Measurements from ENCODE around the gene OSBPL10.

Gene OSBPL10

DNA sequence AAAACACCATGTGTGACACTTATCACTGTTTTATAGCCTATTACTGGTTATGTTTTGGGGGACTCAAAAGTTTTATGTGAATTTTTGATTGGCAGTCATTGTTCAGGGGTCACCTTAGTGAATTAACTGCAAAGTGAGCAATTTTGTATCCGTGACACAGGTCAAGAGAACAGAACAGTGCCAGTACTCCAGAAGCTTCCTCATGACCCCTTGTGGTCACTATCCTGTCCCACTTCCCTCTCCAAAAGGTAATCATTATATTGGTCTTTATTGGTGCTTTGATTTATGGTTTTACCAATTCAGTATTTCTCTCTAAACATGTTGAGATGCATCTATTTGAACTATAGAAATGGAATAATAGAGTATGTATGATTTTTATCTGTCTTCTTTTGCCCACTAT is 341.2 kb downstream of the OSBPL10 start:
- no peak for DNase-seq

GRCh38 chr3:31636694-31637442 is 344.2 kb downstream of the OSBPL10 start:
- DNase-seq = no peak

GRCh38 chr3:31636049-31636448 is 345.0 kb downstream of the OSBPL10 start:
- no peak for DNase-seq

DNA sequence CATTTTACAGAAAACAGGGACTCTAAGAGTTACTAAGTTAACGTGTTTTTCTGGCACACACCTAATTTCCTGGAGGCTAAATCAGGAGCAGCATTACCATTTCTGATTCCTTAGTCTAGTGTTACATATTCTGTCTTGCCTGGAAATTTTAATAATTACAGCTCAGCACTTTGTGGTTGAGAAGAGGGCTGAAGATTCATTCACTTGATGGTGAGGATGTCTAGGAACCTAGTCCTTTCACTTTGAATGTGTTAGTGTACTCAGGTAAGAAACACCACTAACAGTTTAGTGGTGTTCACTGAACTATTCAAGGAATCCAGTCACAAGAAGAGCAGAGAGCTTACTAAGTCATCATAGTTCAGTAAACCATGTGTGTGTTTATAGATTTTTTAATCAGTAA is 345.5 kb downstream of the OSBPL10 start:
- no peak for DNase-seq

- no peak for DNase-seq
Measured at GRCh38 chr3:31634476-31634875, 346.6 kb downstream of the OSBPL10 start.

DNA sequence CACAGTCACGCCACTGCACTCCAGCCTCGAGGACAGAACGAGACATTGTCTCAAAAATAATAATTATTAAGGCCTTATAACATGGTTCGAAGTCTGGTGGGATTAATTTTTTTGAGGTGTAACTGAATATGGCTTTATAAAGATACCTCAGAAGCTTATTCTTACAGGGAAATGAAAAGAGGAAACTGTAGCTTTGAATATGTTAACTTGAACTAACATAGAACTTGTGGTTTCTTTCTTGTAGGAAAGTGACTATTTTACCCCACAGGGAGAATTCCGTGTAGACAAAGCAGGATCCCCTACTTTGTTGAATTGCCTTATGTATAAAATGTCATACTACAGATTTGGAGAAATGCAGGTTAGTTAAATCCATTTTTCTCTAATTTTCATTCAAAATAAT is 352.0 kb downstream of the OSBPL10 start:
- no peak for DNase-seq

- no peak for DNase-seq
Measured at GRCh38 chr3:31625358-31625757, 355.7 kb downstream of the OSBPL10 start.

- no peak for DNase-seq
Measured at GRCh38 chr3:31624083-31624709, 356.9 kb downstream of the OSBPL10 start.

GRCh38 chr3:31622636-31623288 is 358.3 kb downstream of the OSBPL10 start:
- no peak for DNase-seq

DNA sequence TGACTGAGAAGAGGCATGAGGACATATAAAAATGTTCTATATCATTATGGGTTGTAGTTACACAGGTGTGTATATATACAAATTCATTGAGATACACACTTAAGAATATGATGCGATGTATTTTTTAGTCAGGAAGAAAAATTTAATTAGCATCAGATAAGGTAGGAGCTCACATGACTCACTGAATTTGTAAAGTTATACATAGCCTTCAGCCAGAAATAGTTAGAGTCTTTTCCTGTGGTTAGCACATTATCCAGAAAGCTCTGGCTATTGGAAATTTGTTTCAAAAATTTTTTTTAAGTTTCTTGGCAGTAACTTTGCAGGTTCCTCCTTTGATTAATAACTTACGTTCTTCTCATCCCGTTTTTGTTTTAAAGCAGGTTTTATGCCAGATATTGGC is 359.7 kb downstream of the OSBPL10 start:
- no peak for DNase-seq

GRCh38 chr3:31620656-31621055 is 360.4 kb downstream of the OSBPL10 start:
- DNase-seq = no peak

GRCh38 chr3:31616711-31617110 is 364.4 kb downstream of the OSBPL10 start:
- no peak for DNase-seq

GRCh38 chr3:31615071-31615875 is 365.8 kb downstream of the OSBPL10 start:
- no peak for DNase-seq

DNA sequence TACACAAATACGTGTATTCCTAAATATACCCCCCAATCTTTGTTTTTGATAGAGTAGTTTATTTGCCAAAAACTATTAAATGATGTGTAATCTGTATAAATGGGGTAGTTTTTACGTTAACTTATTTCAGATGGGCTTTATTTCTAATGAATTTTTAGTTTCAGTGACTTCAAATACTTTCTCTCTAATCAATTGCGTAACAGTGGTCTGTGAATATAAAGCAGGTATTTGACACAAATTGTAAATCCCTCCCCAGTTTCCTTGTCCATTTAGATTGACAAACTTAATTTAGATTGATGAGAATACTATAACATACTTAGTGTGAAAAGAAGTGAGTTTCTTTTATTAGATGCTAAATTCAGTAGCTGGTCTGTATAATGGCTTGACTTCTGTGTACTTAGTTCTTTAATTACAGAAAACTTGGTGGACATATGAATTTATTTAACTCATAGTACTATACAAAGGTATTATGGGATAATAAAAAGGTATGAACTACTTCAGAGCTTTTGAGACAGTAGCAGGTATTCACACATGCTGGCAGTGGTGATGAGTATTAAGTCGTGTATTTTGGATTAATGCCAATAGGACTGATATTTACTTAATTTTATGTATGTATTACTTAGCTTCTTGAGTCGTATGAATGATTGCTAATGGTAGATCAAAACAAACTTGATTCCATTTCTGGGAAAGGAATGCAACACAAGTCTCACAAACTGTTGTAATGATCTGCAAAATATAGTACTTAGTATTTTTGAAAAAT is 366.7 kb downstream of the OSBPL10 start:
- no peak for DNase-seq

- no peak for DNase-seq
Measured at GRCh38 chr3:31613654-31614053, 367.4 kb downstream of the OSBPL10 start.

DNA sequence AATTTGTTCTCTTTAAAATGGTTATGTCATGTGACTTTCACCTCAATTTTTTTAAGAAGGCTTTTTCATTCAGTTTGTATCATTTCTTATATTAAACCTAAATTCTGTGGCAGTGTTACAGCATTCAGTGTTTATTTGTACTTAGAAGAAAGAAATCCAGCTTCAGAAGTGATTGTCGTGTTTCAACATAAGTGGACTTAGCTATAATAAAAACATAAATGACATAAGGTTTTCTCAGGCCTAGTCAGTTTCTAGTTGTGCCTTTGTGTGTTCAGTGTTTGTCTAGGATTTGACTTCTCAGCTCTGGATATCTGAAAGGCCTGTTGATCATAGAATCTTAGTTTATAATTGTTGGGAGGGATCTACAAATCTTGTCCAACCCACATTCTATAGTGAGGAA is 367.9 kb downstream of the OSBPL10 start:
- no peak for DNase-seq

All from GF-D8 (cell line).